ENCODE results near the gene TMEM164.
A peak's percentile ranks its signal among the peaks of the same experiment; 100 is the strongest.
"Not testable (repeated sequence)": the region's sequence is repeated elsewhere in the genome, so short reads cannot be mapped to it uniquely, and the experiment has no call there.

TMEM164 gene

DNA sequence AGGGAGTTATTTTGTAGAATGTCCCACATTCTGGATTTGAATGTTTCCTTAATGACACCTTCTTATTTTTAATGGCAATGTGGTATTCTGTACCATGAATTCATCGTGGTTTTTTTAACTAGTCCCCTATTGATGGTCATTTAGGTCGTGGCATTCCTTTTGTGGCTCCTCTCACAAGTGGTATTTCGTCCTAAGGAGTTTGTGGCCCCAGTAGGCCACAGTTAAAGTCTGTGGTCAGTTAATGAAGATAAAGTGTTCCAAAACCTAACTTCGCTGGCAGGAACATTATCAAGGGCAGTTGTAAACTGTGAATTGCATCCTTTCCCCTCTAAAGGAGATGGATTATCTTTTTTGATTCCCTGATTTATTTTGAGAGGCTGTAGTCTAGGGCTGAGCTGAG, 133.2 kb downstream of the TMEM164 start:
- DNase-seq, result no peak

DNA sequence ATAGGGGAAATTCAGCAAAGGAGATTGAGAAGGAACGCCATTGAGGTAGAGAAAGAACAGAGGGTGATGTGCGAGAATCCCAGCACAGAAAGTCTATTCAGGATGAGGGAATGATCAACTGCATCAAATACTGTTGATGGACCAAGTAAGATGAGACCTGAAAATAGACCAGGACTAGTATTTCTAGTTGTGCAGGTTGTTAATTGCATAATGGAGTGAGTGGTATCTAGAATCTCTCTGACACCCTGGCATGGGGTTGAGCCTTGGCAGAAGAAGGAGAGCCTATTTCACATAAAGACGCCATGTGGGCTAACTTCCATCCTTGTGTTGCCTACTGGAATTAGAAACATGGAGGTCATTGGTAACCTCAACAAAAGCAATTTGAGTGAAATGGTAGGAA, 135.6 kb downstream of the TMEM164 start:
- no peak for DNase-seq

DNA sequence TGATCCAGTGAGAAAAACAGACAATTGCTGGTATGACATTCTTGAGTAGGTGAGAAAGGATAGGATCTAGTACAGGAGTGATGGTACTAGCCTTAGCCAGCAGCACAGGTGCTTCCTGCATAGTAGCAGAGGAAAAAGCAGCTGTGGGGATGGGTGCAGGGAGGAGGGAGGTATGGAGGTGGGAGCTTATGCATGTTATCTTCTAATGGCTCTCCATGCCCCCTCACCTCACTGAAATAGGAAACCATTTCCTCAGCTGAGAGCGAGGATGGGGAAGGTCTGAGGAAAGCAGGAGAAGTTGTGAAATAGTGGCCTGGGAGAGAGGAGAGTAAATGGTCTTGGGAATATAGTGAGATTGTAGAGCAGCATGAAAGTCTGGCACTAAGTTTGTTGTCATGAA, 136.3 kb downstream of the TMEM164 start:
- DNase-seq, result no peak

DNA sequence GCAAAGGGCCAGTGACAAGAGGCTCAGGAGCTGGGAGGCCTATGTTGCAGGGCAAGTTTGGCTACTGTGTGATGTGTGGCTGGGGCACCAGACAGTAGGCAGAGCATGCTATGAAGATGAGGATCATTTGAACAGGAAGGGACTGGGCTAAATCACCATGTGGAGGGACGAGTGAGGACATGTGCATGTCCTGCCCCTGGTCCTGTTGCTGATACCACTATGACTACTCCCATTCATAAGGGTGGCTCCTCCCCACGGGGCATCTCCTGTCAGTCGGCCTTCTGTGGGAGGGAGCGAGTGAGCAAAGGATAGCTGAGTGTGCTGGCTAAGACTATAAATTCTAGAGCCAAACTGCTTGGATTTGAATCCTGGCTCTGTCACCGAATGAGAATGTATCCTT, 139.2 kb downstream of the TMEM164 start:
- no peak for DNase-seq

DNA sequence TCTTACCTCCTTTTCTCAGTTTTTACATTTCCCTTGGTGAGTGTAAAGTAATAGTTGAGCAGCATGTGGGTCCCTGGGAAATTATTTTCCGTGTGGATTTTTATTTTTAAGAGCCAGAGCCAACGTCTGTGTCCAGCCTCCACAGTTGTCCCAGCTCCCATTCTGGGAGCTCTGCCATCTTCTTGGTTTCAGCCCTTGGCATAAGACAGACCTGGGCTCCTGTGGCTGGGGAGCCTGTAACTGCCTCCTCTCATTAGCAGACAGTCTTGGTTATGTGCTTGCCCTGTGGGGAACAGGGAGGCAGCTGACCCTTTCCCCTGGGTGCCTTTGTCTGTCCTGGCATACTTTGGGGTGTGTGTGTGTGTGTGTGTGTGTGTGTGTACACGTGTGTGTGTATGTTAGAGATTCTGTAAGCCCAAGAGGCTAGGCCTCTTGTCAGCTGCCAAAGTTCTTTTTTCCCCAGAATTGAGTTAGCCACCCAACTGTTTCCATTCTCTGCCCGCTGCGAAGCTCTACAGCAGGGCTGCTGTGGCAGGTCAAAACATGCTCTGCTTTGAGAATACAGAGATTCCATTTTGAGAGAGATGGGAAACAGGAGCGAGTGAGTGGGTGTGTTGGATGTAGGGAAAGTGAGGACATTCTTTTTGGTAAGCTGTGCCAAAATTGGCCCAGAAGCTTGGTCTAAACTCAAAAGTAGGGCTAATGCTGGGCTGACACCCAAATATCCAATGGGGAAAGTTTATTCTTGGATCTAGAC, 140.7 kb downstream of the TMEM164 start:
- DNase-seq, result no peak

DNA sequence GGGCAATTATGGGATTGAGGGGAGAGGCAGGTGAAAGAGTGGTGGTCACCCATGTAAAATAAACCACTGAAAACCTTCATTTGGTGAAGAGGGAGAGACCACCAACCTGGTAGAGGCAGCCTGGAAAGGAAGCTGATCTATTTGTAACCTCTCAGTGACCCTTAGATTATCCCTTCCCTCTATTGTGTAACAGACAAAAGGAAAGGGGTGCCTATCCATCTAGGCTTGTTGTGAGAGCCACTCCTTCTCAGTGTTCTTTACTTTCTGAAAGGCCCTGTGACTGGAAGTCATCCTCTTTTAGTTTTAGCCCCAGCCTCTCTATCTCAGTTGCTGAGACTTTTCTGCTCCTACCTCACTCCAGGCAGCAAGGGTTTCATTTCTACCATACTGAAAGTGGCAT, 142.4 kb downstream of the TMEM164 start:
- DNase-seq, result no peak

DNA sequence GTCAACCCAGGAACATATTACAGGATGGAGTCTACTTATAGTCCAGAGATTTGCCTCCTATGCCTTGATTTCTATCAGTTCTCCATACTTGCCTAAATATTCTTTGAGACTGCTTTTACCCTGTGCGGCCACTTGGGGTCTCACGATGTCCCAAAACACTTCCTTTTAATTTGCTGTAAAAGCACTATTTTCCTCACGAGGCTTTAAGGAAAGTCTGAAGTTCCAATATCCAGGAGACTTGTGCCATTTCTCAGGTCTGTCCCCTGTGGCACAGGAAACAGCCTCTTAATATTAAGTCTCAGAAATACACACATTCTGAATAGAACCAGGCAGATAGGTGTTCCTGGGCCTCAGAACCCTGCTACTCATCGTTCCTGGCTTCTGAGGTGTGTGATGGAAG, 142.9 kb downstream of the TMEM164 start:
- DNase-seq, result peak; percentile 54

- peak; percentile 74 for DNase-seq
Measured at GRCh38 chrX:110146521-110146920, 143.6 kb downstream of the TMEM164 start.

DNA sequence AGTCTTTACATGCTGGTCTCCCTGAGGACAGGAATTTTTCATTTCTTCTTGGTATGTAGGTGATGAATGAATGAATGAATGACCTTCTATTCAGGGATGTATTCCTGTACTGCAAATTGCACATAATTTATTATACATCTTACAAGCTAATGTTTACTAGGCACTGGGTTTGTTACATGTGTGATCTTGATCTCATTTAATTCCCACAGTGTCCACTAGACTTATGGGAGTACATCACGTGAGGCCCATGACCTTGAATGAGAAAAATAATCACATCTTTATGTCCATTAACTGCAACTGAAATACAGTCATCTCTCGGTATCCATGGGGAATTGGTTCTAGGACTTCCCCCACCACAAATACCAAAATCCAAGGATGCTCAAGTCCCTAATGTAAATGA, 150.3 kb downstream of the TMEM164 start:
- no peak for DNase-seq

GRCh38 chrX:110153896-110154295, 151.0 kb downstream of the TMEM164 start:
- DNase-seq, result peak; percentile 71

- not testable (repeated sequence) for DNase-seq
Measured at GRCh38 chrX:110154328-110154727, 151.4 kb downstream of the TMEM164 start.

- no peak for DNase-seq
Measured at GRCh38 chrX:110155759-110156158, 152.8 kb downstream of the TMEM164 start.

DNA sequence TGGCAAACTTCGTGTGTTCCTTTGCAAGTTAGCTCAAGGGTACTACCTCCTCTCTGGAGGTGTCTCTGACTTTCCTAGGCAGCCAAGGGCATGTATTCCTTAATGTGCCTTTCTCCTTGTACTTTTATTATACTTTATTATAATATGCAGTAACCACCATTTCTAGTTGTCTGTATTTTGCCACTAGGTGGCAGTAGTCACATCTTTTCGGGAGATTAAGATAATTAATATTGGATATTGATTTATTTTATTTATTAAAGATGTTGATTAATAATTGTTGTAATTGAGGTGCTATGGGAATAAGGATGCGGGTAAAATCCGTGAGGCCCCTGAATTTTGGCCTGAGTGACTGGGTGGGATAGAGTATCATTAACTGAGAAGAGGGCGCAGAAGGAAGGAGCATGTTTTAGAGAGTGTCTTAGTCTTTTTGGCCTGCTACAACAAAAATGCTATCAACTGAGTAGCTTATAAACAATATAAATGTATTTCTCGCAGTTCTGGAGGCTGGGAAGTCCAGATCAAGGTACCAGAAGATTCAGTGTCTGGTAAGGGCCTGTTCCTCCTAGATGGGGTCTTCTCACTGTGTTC, 153.3 kb downstream of the TMEM164 start:
- no peak for DNase-seq

DNA sequence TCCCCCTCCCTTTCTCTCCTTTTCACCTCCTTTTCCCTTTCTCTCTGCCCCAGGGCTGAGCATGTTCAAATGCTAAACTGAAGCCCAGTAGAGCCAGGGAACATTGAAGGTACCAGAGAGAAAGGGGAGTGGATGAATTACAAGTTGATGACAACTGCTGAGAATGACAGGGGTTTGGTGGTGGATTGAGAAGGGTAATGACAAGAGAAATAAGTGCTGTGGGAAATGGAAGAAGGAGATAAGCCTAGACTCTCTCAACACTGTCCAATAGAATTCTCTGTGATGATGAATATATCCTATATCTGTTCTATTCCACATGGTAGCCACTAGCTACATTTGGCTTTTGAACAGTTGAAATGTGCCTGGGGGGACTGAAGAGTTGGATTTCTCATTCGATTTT, 154.5 kb downstream of the TMEM164 start:
- DNase-seq, result no peak

- no peak for DNase-seq
Measured at GRCh38 chrX:110159235-110159634, 156.3 kb downstream of the TMEM164 start.

DNA sequence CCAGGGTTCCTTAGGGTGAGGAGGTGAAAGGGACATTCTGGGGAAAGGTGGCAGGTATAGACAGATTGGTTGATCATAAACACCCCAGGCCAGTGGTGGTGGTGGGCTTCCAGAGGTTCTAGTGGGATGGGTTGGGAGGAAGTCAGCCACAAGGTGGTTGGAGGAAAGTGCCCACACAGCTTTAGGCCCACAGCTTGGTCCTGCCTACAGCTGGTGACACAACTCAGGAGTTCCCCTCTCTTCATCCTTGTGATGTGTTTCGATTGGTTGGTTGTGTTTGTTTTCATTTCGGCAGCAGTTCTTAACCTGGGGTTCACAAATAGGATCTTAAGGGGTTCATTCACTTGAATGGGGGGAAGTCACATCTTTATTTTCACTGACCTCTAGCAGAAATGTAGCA, 157.0 kb downstream of the TMEM164 start:
- no peak for DNase-seq

- no peak for DNase-seq
Measured at GRCh38 chrX:110161361-110161686, 158.4 kb downstream of the TMEM164 start.

GRCh38 chrX:110162131-110162530, 159.2 kb downstream of the TMEM164 start:
- DNase-seq, result no peak

DNA sequence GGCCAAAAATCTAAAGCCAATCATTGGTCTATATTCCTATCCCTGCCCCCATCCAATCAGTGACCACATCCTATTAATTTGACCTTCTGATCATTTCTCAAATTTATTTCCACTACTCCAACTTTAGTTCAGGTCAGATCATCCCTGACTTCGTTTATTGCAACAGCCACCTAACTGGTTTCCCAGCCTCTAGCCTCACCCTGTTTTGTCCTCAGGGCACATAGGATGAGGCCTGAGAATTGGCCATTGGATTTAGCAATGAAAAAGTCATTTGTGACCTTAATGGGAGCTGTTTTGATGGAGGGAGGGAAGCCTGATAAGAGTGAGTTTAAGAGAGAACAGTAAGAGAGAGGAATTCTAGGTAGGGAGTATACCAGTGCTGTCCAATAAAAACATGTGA, 160.0 kb downstream of the TMEM164 start:
- DNase-seq, result no peak

DNA sequence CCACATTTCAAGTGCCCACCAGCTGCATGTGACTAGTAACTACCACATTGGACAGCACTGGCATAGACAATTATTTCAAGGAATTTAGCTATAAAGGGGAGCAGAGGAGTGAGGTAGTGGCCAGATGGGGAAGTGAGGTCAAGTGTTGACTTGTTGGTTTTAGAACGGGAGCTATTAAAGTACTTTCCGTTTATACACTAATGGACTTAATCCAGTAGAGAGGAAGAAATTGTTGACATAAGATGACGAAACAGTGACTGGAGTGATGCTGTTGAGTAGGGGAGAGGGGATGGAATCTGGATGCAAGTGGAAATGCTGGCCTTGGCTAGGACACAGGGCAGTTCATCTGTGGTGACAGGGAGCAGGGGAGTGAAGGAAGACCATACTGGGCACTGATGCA, 160.6 kb downstream of the TMEM164 start:
- DNase-seq, result no peak

DNA sequence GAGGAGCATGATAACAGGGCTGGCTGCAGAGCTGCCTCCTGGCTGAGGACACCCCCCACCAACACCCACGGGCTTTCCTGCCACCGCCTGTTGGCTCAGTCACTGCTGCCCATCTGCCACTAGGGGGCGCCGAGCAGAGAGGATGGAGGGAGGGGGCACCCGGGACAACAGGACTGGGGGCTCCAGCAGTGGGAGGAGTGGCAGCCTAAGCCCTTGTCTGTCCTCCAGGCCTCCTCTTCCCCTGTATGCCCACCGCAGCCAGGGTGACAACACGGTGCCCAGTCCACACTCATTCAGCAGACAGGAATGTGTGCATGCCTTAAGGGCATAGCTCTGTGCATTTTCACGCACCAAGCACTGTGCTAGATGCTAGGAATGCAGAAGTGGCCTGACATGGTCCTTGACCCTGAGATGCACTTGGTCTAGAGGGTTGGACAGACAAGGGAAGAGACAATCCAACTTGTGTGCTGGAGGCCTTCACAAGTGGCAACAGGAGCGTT, 165.1 kb downstream of the TMEM164 start:
- DNase-seq, result peak; percentile 72

- DNase-seq, result no peak
Measured at GRCh38 chrX:110168585-110168984, 165.7 kb downstream of the TMEM164 start.

DNA sequence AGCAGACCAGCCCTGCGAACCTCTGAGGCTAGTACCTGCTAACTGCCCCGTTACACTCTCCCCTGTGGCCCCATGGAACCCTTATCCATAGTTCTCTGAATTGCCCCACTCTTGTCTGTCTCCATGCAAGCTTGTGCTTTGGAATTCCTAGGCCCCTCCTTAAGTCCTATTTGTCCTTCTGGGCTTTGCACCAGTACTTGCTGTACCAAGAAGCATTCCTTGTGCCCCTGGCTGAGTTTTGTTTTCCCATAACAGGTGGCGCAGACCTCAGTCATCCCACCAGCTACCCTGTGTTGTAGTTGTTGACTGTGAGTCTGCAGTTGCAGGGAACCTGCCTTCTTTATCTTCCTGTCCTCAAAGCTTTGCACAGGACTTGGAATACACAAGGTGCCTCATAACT, 167.1 kb downstream of the TMEM164 start:
- no peak for DNase-seq

DNA sequence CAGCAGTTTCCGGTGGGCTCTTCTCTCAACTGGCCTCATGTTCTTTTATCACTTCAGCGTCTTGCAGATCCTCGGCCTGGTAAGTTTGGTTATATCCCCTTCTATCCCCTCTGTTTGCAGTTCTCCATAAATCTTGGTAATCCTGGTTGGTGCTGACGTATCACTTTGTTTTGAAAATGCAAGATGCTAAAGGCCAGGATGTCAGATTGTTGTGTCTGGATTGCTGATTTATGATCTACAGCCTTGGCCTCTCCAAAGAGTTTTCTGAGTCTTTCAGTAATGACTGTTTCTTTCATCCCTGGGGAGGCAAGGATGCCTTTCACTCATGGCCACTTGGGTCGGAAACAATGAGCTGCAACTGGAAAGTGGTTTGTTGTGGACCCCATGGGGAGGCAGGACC, 168.5 kb downstream of the TMEM164 start:
- DNase-seq, result no peak

DNA sequence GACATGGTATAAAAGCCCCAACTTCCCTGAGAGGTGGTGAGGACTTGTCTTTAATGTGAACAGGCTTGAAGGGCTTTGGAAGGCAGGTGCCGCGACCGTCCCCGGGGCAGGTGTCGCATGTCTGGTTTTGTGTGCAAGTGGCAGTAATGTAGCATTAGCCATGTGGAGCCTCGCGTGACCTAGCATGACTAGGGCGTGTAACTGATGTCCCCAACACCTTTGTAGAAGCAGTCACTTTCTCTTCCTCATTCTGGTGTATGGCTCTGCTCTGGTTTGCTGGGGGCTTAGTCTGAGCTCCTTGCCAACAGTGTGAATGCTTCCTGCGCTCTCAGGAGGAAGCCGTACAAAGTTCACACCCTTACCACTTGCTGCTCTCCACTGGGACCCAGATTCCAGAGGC, 169.3 kb downstream of the TMEM164 start:
- no peak for DNase-seq

All from hematopoietic multipotent progenitor cell treated with erythropoietin and hydrocortisone succinate and interleukin-3 and kit ligand, for 4 days (in vitro differentiated cells).